ENCODE results near the gene MBNL1.

DNA sequence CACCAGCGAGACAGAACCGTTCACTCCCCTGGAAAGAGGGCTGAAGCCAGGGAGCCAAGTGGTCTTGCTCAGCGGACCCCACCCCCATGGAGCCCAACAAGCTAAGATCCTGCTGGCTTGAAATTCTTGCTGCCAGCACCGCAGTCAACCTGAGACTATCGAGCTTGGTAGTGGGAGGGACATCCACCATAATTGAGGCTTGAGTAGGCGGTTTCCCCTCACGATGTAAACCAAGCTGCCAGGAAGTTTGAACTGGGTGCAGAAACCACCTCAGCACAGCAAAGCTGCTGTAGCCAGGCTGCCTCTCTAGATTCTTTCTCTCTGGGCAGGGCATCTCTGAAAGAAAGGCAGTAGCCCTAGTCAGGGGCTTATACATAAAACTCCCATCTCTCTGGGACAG, 151.0 kb downstream of the MBNL1 start:
- TF ChIP-seq CTCF (conservative IDR thresholded peaks at IDR 0.05; ENCODE audit: low read depth, low read length) (no peak), SMC3 (IDR thresholded peaks at IDR 0.05; ENCODE audit: low read depth, low read length) (no peak), POLR2A (IDR thresholded peaks at IDR 0.05; ENCODE audit: low read depth, low read length) (no peak), CHD1 (IDR thresholded peaks at IDR 0.05; ENCODE audit: low read depth, low read length) (no peak), RFX5 (IDR thresholded peaks at IDR 0.05; ENCODE audit: low read depth, low read length) (no peak)
- TF ChIP-seq, protein P1, sequence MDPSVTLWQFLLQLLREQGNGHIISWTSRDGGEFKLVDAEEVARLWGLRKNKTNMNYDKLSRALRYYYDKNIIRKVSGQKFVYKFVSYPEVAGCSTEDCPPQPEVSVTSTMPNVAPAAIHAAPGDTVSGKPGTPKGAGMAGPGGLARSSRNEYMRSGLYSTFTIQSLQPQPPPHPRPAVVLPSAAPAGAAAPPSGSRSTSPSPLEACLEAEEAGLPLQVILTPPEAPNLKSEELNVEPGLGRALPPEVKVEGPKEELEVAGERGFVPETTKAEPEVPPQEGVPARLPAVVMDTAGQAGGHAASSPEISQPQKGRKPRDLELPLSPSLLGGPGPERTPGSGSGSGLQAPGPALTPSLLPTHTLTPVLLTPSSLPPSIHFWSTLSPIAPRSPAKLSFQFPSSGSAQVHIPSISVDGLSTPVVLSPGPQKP (IDR thresholded peaks at IDR 0.05; ENCODE audit: borderline replicate concordance, low read depth, low read length), result no peak
